Stimulated activated CD4-positive, alpha-beta T cell treated with anti-CD3 and anti-CD28 coated beads, Interleukin-15, amount 100 ng/mL, for 24 hours (primary cell): ENCODE measurements around the gene FDCSP.
"Not testable (repeated sequence)": the region's sequence is repeated elsewhere in the genome, so short reads cannot be mapped to it uniquely, and the experiment has no call there.

ENCODE experiments used
- DNase-seq: peaks from one replicate; pipeline ENCODE4 v3.0.0-alpha.2; 2020

The FDCSP gene

GRCh38 chr4:70225824-70226223, at the start of gene FDCSP:
FDCSP (plus strand) TSS chr4:70226124; CDS start chr4:70231195, 5,071 bp downstream.
- no peak for DNase-seq

- DNase-seq = no peak
These were observed 48.8 kb upstream of the FDCSP start for GRCh38 chr4:70177090-70177489.

GRCh38 chr4:70178075-70178660, 47.8 kb upstream of the FDCSP start:
- DNase-seq = no peak

GRCh38 chr4:70179811-70180210, 46.1 kb upstream of the FDCSP start:
- DNase-seq = no peak

- DNase-seq = no peak
These were observed 44.1 kb upstream of the FDCSP start for GRCh38 chr4:70181864-70182263.

- DNase-seq = no peak
These were observed 43.3 kb upstream of the FDCSP start for GRCh38 chr4:70182517-70183167.

- DNase-seq = peak; percentile 30
These were observed 42.6 kb upstream of the FDCSP start for GRCh38 chr4:70183168-70183939.

GRCh38 chr4:70183940-70184246, 42.0 kb upstream of the FDCSP start:
- no peak for DNase-seq

GRCh38 chr4:70187216-70187615, 38.7 kb upstream of the FDCSP start:
- no peak for DNase-seq

GRCh38 chr4:70190579-70190978, 35.3 kb upstream of the FDCSP start:
- no peak for DNase-seq

- no peak for DNase-seq
These were observed 34.3 kb upstream of the FDCSP start for GRCh38 chr4:70191647-70192046.

- DNase-seq = no peak
These were observed 33.0 kb upstream of the FDCSP start for GRCh38 chr4:70192895-70193294.

GRCh38 chr4:70195425-70195824, 30.5 kb upstream of the FDCSP start, which contains the start of gene ODAM:
ODAM (plus strand) TSS chr4:70195725; CDS start chr4:70196544, 819 bp downstream.
- no peak for DNase-seq

- DNase-seq = no peak
These were observed 29.1 kb upstream of the FDCSP start for GRCh38 chr4:70196857-70197256.

GRCh38 chr4:70197842-70198241, 28.1 kb upstream of the FDCSP start:
- DNase-seq = no peak

- no peak for DNase-seq
These were observed 22.3 kb upstream of the FDCSP start for GRCh38 chr4:70203601-70204000.

GRCh38 chr4:70212752-70213151, 13.2 kb upstream of the FDCSP start:
- not testable (repeated sequence) for DNase-seq

- not testable (repeated sequence) for DNase-seq
These were observed 9.8 kb upstream of the FDCSP start for GRCh38 chr4:70216109-70216508.

- DNase-seq = not testable (repeated sequence)
These were observed 9.4 kb upstream of the FDCSP start for GRCh38 chr4:70216550-70216949.

- not testable (repeated sequence) for DNase-seq
These were observed 4.5 kb upstream of the FDCSP start for GRCh38 chr4:70221389-70221788.

- not testable (repeated sequence) for DNase-seq
These were observed 4.1 kb upstream of the FDCSP start for GRCh38 chr4:70221818-70222217.

GRCh38 chr4:70236125-70236524, 10.2 kb downstream of the FDCSP start:
- DNase-seq = no peak

GRCh38 chr4:70239131-70239883, 13.4 kb downstream of the FDCSP start:
- no peak for DNase-seq
